ENCODE results near the gene OR10C1. TPM values are rescaled to one million over a fixed set of nuclear protein-coding genes. Genes with fewer than 3 reads are reported as not detected.

Gene OR10C1
- total and polyA plus RNA-seq, 2 of the 13 experiments (the other 11 are each of a cell fraction or from before 2014, with no cell fraction given) = 0.04 TPM; not detected in 1

DNA sequence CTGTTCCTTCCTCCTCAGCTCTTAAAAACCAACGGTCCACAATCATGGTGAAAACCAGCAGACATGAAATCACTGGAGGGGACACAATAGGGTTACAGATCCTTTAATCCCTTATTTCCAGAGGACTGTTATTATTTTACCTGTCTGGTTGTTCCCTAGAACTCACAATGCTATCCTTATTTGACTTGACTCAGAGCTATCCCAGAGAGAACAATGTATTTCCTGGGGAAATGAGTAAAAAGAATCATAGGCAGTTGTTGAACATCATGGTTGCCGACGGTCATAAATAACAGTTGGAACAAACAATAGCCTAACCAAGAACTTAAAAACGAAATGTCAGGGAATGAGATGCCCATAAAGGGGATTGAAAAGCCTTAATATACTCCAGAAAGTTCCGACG, 27.1 kb downstream of the OR10C1 start:
- FAIRE-seq (no peak), DNase-seq (ENCODE audit: low spot score) (no peak), ATAC-seq (no peak)
- CTCF ChIA-PET (ENCODE audit: low intra/inter-chr PET ratio, low total read pairs) = no interaction called here
- Histone ChIP-seq H3K4me2 (ENCODE audit: low read depth, low read length) (no peak overlapping the region), H3K4me3 (replicated peaks in 1 of 3; ENCODE audit: insufficient read depth in 1 of 3, low read depth in 2 of 3, low read length in 3 of 3) (no peak overlapping the region), H4K20me1 (ENCODE audit: insufficient read depth, low read length) (no peaks in the 10 kb centered on the region), H3K9ac (ENCODE audit: insufficient read depth, low read depth, low read length) (no peak overlapping the region), H3K4me1 (ENCODE audit: insufficient read depth, low read length) (no peaks in the 10 kb centered on the region), H3K36me3 (replicated peaks in 1 of 2; ENCODE audit: control insufficient read depth in 1 of 2, insufficient read depth in 2 of 2, low read length in 2 of 2) (no peaks in the 10 kb centered on the region), H2AFZ (ENCODE audit: low read length) (no peak overlapping the region), H3K27ac (ENCODE audit: extremely low read length, insufficient read depth, low read length) (no peak overlapping the region), H3K79me2 (ENCODE audit: insufficient read depth, low read length) (no peaks in the 10 kb centered on the region), H3K9me3 (ENCODE audit: low read length) (no peaks in the 10 kb centered on the region), H3K27me3 (ENCODE audit: control insufficient read depth in 1 of 2, insufficient read depth in 2 of 2, low read length in 2 of 2) (no peaks in the 10 kb centered on the region; a peak in 1 of 5 replicates)
- POLR2A ChIA-PET = no interaction called here
- intact Hi-C loops (cut with micrococcal nuclease; ENCODE audit: unreplicated experiment) (no loop called here), in situ Hi-C loops (cut with HindIII; ENCODE audit: extremely low pct_ligation_motif_present, low pct_unique_long_range_greater_than_20kb) (no loop called here)
- TF ChIP-seq ZNF564 (CRISPR knock-in tag; IDR thresholded peaks at IDR 0.05) (no peak), ZNF44 (CRISPR knock-in tag; IDR thresholded peaks at IDR 0.05) (no peak), ZNF121 (CRISPR knock-in tag; IDR thresholded peaks at IDR 0.05) (no peak), ZNF496 (CRISPR knock-in tag; IDR thresholded peaks at IDR 0.05; ENCODE audit: insufficient replicate concordance) (no peak), ZFX (CRISPR knock-in tag; IDR thresholded peaks at IDR 0.05; ENCODE audit: low read depth) (no peak), ZNF543 (CRISPR knock-in tag; IDR thresholded peaks at IDR 0.05) (no peak), ATF7-NPFF (CRISPR knock-in tag; IDR thresholded peaks at IDR 0.05; ENCODE audit: low read depth) (no peak), ZNF780A (CRISPR knock-in tag; IDR thresholded peaks at IDR 0.05) (no peak), YEATS2 (CRISPR knock-in tag; IDR thresholded peaks at IDR 0.05; ENCODE audit: borderline replicate concordance) (no peak), HDAC1 (CRISPR knock-in tag; IDR thresholded peaks at IDR 0.05) (no peak)
- 38% methylated on average over 6 of the region's 6 CpGs for WGBS (ENCODE audit: low lambda C conversion rate)
- no TSS peak for BruUV-seq (replicated peaks)

DNA sequence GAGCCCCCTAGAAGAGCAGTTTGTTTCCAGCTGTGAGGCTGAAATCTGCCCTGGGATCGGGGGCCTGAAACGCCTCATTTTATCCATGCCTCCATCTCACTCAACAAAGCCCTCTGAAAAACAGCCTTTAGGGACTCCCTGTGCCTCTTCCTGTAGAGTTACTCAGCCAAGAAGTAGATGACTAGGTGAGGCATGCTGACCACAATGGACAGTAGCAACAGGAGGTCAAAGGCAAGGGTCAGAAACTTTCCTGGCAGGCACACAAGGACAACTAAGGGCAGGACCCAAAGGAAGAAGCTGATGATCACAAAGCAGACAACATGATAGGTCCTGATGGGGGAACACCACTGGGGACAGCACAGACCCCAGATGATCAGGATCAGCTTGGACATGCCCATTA, 35.9 kb downstream of the OR10C1 start:
- no peak overlapping the region for H2AFZ ChIP-seq (ENCODE audit: low read length)
- no peak overlapping the region for H3K27ac ChIP-seq (ENCODE audit: extremely low read length, insufficient read depth, low read length)
- DNase-seq (ENCODE audit: low spot score) = no peak
- ChIA-PET POLR2A (no interaction called here), CTCF (ENCODE audit: low intra/inter-chr PET ratio, low total read pairs) (no interaction called here)
- intact Hi-C loops (cut with micrococcal nuclease; ENCODE audit: unreplicated experiment) (no loop called here), in situ Hi-C loops (cut with HindIII; ENCODE audit: extremely low pct_ligation_motif_present, low pct_unique_long_range_greater_than_20kb) (no loop called here)
- H3K36me3 ChIP-seq (replicated peaks in 1 of 2; ENCODE audit: control insufficient read depth in 1 of 2, insufficient read depth in 2 of 2, low read length in 2 of 2) = no peaks in the 10 kb centered on the region
- no peak overlapping the region for H3K9ac ChIP-seq (ENCODE audit: insufficient read depth, low read depth, low read length)
- H3K4me3 ChIP-seq (replicated peaks in 1 of 3; ENCODE audit: insufficient read depth in 1 of 3, low read depth in 2 of 3, low read length in 3 of 3) = no peak overlapping the region
- FAIRE-seq = no peak
- TF ChIP-seq U2AF2 (IDR thresholded peaks at IDR 0.05; ENCODE audit: low read depth, low read length) = no peak
- no peak for TF ChIP-seq BRCA1 (CRISPR knock-in tag; IDR thresholded peaks at IDR 0.05)
- no peak for TF ChIP-seq NR2C2 (CRISPR knock-in tag; IDR thresholded peaks at IDR 0.05; ENCODE audit: borderline replicate concordance)
- no peak for TF ChIP-seq HNRNPLL (IDR thresholded peaks at IDR 0.05; ENCODE audit: low read depth, low read length, poor library complexity, severe bottlenecking)
- TF ChIP-seq TOE1 (CRISPR knock-in tag; IDR thresholded peaks at IDR 0.05) = no peak
- no TSS peak for BruUV-seq (replicated peaks)
- WGBS (ENCODE audit: low lambda C conversion rate) = 17% methylated on average over 2 of the region's 2 CpGs
- no peaks in the 10 kb centered on the region for H3K27me3 ChIP-seq (ENCODE audit: control insufficient read depth in 1 of 2, insufficient read depth in 2 of 2, low read length in 2 of 2)
- no peak overlapping the region for H3K4me2 ChIP-seq (ENCODE audit: low read depth, low read length)
- H3K79me2 ChIP-seq (ENCODE audit: insufficient read depth, low read length) = no peaks in the 10 kb centered on the region
- ATAC-seq = no peak
- no peaks in the 10 kb centered on the region for H3K4me1 ChIP-seq (ENCODE audit: insufficient read depth, low read length)
- H4K20me1 ChIP-seq (ENCODE audit: insufficient read depth, low read length) = no peaks in the 10 kb centered on the region
- H3K9me3 ChIP-seq (ENCODE audit: low read length) = no peaks in the 10 kb centered on the region

All from HepG2 (cell line).